22Rv1 (cell line): Measurements from ENCODE around the gene PLCD3.

Experiments used
- CTCF ChIP-seq: fragments of 450-650 bp; IDR thresholded peaks from 2 replicates; pipeline ENCODE4 v1.5.1; 2017; ENCODE audit warnings: mild to moderate bottlenecking
- ZFX ChIP-seq: fragments of 450-650 bp; IDR thresholded peaks from 2 replicates; pipeline ENCODE4 v1.6.1; 2017; ENCODE audit warnings: antibody characterized with exemption, borderline replicate concordance

GRCh38 chr17:45096141-45096540 lies 36.2 kb downstream of the PLCD3 start:
- peak; percentile 71 for TF ChIP-seq CTCF
- TF ChIP-seq ZFX, result no peak
